HL-60 (cell line): ENCODE results near the gene NOS1.
"Not testable (repeated sequence)": the region's sequence is repeated elsewhere in the genome, so short reads cannot be mapped to it uniquely, and the experiment has no call there.

Source experiments
- GABPA ChIP-seq: IDR thresholded peaks from 2 replicates; pipeline ENCODE4 v1.6.1; 2012; ENCODE audit warnings: low read depth
- POLR2AphosphoS5 ChIP-seq: IDR thresholded peaks from 2 replicates; pipeline ENCODE4 v1.6.1; 2012; ENCODE audit warnings: low read depth
- REST ChIP-seq: IDR thresholded peaks from 2 replicates; pipeline ENCODE4 v1.6.1; 2012; ENCODE audit warnings: low read depth; ENCODE audit not compliant: insufficient replicate concordance
- TF ChIP-seq, protein P1 (sequence below): IDR thresholded peaks from one replicate; pipeline ENCODE4 v1.5.1; 2011; ENCODE audit warnings: low read length, control low read depth, inconsistent platforms; ENCODE audit not compliant: insufficient read depth

DNA sequence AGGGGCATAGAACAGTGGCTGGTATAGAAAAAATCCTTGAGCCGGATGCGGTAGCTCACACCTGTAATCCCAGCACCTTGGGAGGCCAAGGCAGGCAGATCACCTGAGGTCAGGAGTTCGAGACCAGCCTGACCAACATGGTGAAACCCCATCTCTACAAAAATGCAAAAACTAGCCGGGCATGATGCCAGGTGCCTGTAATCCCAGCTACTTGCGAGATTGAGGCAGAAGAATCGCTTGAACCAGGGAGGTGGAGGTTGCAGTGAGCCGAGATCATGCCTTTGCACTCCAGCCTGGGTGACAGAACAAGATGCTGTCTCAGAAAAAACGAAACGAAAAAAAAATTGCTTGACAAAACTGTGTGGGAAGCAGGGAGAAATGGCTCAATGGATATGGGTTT, 168.8 kb downstream of the NOS1 start:
- TF ChIP-seq, protein P1, sequence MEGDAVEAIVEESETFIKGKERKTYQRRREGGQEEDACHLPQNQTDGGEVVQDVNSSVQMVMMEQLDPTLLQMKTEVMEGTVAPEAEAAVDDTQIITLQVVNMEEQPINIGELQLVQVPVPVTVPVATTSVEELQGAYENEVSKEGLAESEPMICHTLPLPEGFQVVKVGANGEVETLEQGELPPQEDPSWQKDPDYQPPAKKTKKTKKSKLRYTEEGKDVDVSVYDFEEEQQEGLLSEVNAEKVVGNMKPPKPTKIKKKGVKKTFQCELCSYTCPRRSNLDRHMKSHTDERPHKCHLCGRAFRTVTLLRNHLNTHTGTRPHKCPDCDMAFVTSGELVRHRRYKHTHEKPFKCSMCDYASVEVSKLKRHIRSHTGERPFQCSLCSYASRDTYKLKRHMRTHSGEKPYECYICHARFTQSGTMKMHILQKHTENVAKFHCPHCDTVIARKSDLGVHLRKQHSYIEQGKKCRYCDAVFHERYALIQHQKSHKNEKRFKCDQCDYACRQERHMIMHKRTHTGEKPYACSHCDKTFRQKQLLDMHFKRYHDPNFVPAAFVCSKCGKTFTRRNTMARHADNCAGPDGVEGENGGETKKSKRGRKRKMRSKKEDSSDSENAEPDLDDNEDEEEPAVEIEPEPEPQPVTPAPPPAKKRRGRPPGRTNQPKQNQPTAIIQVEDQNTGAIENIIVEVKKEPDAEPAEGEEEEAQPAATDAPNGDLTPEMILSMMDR: not testable (repeated sequence)
- TF ChIP-seq POLR2AphosphoS5, REST, GABPA: not testable (repeated sequence)
